ENCODE measurements around the gene PROSER3. TPM values are rescaled to one million over a fixed set of nuclear protein-coding genes. Genes with fewer than 3 reads are reported as not detected.
"Not testable (repeated sequence)": the region's sequence is repeated elsewhere in the genome, so short reads cannot be mapped to it uniquely, and the experiment has no call there.

The PROSER3 gene
- total and polyA plus RNA-seq, 12 donors: 4.4 to 27.3 (median 11.0) TPM

DNA sequence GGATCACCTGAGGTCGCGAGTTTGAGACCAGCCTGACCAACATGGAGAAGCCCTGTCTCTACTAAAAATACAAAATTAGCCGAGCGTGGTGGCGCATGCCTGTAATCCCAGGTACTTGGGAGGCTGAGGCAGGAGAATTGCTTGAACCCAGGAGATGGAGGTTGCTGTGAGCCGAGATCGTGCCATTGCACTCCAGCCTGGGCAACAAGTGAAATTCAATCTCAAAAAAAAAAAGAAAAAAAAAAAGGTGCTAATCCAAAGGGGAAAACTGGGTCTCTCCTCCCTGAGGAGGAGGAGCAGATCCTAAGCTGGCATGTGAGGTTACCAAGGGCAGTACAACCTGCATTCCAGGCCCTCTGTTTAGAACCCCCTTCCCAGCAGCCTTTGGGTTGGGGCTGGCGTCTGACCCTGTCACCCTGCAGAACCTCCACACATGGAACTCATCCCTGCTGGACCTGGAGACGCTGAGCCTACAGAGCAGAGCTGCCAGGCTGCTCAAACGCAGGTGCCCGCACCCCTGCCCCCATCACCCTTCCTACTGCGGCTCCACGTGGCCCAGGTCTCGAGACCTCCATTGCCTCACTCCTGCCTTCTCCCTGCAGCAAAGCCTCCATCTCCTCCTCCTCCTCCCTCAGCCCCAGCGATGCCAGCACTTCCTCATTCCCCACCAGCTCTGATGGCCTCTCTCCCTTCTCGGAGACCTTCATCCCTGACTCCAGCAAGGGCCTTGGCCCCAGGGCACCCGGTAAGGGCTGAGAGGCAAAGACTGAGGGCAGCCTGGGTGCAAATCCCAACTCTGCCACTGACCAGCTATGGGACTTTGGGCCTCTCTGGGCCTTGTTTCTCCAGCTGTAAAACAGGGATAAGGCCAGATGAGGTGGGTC is 6.7 kb downstream of the PROSER3 start:
- no peaks in the 10 kb centered on the region for H3K9me3 ChIP-seq (replicated peaks in 1 of 3)
- no peaks in the 10 kb centered on the region for H3K27me3 ChIP-seq
- no peak overlapping the region for H3K4me3 ChIP-seq
- DNase-seq: no peak
- intact Hi-C loops (cut with DNase I): no loop called here
- H3K27ac ChIP-seq: no peak overlapping the region
- 89 to 91% (median 90%) methylated on average over 16 to 17 of the region's 17 CpGs for WGBS, 4 donors
- peaks cover 0 to 19% of the 10 kb centered on the region in 2 donors for H3K36me3 ChIP-seq (replicated peaks in 1 of 2)
- peaks cover 0 to 11% of the 10 kb centered on the region in 2 donors for H3K4me1 ChIP-seq (replicated peaks in 1 of 2)
- no peak for TF ChIP-seq POLR2A (IDR thresholded peaks at IDR 0.05)
- TF ChIP-seq, protein P1, sequence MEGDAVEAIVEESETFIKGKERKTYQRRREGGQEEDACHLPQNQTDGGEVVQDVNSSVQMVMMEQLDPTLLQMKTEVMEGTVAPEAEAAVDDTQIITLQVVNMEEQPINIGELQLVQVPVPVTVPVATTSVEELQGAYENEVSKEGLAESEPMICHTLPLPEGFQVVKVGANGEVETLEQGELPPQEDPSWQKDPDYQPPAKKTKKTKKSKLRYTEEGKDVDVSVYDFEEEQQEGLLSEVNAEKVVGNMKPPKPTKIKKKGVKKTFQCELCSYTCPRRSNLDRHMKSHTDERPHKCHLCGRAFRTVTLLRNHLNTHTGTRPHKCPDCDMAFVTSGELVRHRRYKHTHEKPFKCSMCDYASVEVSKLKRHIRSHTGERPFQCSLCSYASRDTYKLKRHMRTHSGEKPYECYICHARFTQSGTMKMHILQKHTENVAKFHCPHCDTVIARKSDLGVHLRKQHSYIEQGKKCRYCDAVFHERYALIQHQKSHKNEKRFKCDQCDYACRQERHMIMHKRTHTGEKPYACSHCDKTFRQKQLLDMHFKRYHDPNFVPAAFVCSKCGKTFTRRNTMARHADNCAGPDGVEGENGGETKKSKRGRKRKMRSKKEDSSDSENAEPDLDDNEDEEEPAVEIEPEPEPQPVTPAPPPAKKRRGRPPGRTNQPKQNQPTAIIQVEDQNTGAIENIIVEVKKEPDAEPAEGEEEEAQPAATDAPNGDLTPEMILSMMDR (IDR thresholded peaks at IDR 0.05): no peak

DNA sequence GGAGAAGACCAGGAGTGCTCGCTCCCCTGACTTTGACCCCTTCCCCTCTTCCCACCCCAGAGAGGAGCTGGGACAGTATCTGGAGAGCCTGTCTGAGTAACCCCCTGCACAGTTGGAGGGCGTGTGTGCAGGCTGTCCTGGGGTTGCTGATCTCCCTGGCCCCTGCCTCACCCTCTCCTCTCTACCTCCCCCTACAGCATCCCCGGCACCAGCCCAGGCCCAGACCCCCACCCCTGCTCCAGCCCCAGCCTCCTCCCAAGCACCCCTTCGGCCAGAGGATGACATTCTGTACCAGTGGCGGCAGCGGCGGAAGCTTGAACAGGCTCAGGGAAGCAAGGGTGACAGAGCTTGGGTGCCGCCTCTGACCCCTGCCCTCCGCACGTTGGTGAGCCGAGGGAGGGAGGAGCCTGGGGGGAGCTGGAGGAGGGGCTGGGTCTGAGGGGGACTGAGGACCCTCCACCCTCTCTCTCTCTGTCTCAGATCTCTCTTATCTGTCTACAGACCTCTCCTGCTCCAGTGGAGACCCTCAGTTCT is 8.7 kb downstream of the PROSER3 start:
- no peak for DNase-seq
- Histone ChIP-seq H3K4me1 (replicated peaks in 1 of 2) (peaks cover 0 to 5% of the 10 kb centered on the region in 2 donors), H3K4me3 (no peak overlapping the region), H3K27ac (no peak overlapping the region), H3K9me3 (replicated peaks in 1 of 3) (no peaks in the 10 kb centered on the region), H3K27me3 (no peaks in the 10 kb centered on the region), H3K36me3 (replicated peaks in 1 of 2) (peaks cover 0 to 19% of the 10 kb centered on the region in 2 donors)
- no peak for TF ChIP-seq POLR2A (IDR thresholded peaks at IDR 0.05)
- TF ChIP-seq, protein P1 (IDR thresholded peaks at IDR 0.05): no peak
- intact Hi-C loops (cut with DNase I): no loop called here
- WGBS, 4 donors: 85 to 100% (median 89%) methylated on average over 2 to 11 of the region's 11 CpGs

DNA sequence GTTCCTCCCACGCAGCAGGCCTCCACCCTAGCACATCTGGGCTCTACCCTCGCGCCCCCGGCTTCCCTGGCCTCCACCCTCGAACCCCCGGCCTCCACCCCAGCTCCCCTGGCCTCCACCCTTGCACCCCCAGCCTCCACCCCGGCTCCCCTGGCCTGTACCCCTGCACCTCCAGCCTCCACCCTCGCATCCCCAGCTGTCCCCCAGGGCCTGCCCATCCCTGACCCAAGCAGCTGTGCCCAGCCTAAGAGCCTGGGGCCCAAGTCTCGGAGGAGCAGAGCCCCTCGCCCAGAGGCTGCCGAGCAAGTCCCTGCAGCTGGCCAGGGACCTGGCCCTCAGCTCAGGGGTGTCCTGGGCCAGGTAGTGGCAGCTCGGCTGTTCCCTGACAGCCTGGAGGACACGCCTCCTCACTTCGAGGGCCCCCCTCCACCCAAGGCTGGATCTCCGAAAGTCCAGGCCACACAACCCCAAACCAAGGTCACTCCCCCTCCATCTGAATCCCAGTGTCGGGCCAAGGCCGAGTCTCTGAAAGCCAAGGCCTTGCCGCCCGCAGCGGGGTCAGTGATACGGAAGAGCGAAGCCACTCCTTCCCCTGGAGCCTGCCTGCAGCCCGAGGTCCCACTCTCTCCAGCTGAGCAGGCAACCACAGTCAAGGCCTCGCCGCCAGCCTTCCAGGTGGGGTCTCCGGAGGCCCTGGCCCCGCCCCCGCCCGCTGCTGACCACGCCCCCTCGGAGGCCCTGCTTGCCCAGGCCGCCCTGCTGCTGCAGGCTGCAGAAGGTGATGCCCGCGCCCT is 9.5 kb downstream of the PROSER3 start:
- peak overlapping the region in 3 of 5 donors; percentile 27 to 51 (median 41) for H3K27ac ChIP-seq
- H3K4me1 ChIP-seq (replicated peaks in 1 of 2): peaks cover 0 to 5% of the 10 kb centered on the region in 2 donors
- H3K9me3 ChIP-seq (replicated peaks in 1 of 3): no peaks in the 10 kb centered on the region
- peaks cover 0 to 10% of the 10 kb centered on the region in 2 donors for H3K36me3 ChIP-seq (replicated peaks in 1 of 2)
- 28 to 45% (median 41%) methylated on average over 9 to 34 of the region's 34 CpGs for WGBS, 4 donors
- no peaks in the 10 kb centered on the region for H3K27me3 ChIP-seq
- peak; percentile 68 to 86 (median 72) for DNase-seq
- peak in 1 of 2 donors; percentile 9 for TF ChIP-seq POLR2A (IDR thresholded peaks at IDR 0.05)
- TF ChIP-seq, protein P1 (IDR thresholded peaks at IDR 0.05): no peak
- intact Hi-C loops (cut with DNase I): no loop called here
- H3K4me3 ChIP-seq: no peak overlapping the region

DNA sequence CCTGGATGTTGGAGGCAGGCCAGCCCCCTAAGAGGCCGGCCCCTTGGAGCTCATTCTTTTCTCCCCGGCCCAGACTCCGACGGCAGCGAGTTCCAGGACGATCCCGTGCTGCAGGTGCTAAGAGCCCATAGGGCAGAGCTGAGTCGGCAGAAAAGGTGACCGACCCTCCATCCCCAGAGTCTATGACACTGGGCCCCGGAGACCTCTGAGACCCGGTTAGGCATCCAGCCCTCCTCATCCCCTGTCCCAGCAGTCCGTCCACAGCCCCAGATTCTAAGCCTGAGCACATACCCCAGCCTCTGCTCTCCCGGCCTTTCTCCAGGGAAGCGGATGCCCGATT is 10.1 kb downstream of the PROSER3 start:
- TF ChIP-seq, protein P1 (IDR thresholded peaks at IDR 0.05): no peak
- TF ChIP-seq POLR2A (IDR thresholded peaks at IDR 0.05): no peak
- DNase-seq: peak in 1 of 7 donors; percentile 47
- Histone ChIP-seq H3K27ac (peak overlapping the region in 2 of 5 donors; percentile 41 to 51), H3K27me3 (no peaks in the 10 kb centered on the region), H3K4me1 (replicated peaks in 1 of 2) (peaks cover 0 to 5% of the 10 kb centered on the region in 2 donors), H3K36me3 (replicated peaks in 1 of 2) (peaks cover 0 to 10% of the 10 kb centered on the region in 2 donors), H3K4me3 (no peak overlapping the region), H3K9me3 (replicated peaks in 1 of 3) (no peaks in the 10 kb centered on the region)
- WGBS, 4 donors: 35 to 67% (median 47%) methylated on average over 8 to 15 of the region's 15 CpGs
- intact Hi-C loops (cut with DNase I): no loop called here

DNA sequence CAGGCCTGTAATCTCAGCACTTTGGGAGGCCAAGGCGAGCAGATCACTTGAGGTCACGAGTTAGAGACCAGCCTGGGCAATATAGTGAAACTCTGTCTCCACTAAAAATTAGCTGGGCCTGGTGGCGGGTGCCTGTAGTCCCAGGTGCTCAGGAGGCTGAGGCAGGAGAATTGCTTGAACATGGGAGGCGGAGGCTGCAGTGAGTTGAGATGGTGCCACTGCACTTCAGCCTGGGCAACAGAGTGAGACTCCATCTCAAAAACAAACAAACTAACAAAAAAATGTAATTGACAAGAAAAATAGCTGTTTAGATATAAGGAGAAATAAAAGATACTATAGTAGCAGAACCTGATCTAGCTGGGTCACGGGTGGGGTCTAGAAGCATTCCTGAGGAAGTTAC is 14.4 kb downstream of the PROSER3 start:
- H3K27me3 ChIP-seq; H3K27ac ChIP-seq; H3K9me3 ChIP-seq (replicated peaks in 1 of 3); H3K4me3 ChIP-seq; intact Hi-C loops (cut with DNase I); DNase-seq; H3K36me3 ChIP-seq (replicated peaks in 1 of 2): not testable (repeated sequence)
- peaks cover 0 to 10% of the 10 kb centered on the region in 2 donors for H3K4me1 ChIP-seq (replicated peaks in 1 of 2)
- WGBS, 4 donors: 88 to 100% (median 94%) methylated on average over 3 to 5 of the region's 5 CpGs

Measured in adrenal gland (tissue), 12 donors.